Measurements from ENCODE around the gene LAMA5.

Gene LAMA5

GRCh38 chr20:62281161-62281933, 85.8 kb downstream of the LAMA5 start:
- DNase-seq = no peak

GRCh38 chr20:62280303-62280702, 86.8 kb downstream of the LAMA5 start:
- DNase-seq = no peak

GRCh38 chr20:62277253-62277652, 89.9 kb downstream of the LAMA5 start:
- no peak for DNase-seq

- DNase-seq = no peak
Measured at GRCh38 chr20:62276439-62276838, 90.7 kb downstream of the LAMA5 start.

GRCh38 chr20:62275219-62275618, 91.9 kb downstream of the LAMA5 start:
- DNase-seq = no peak

- DNase-seq = no peak
Measured at GRCh38 chr20:62274332-62274950, 92.7 kb downstream of the LAMA5 start.

- DNase-seq = no peak
Measured at GRCh38 chr20:62273416-62273815, 93.7 kb downstream of the LAMA5 start.

GRCh38 chr20:62272200-62272599, 94.9 kb downstream of the LAMA5 start:
- DNase-seq = no peak

GRCh38 chr20:62269871-62270270, 97.2 kb downstream of the LAMA5 start:
- DNase-seq = no peak

- no peak for DNase-seq
Measured at GRCh38 chr20:62269378-62269777, 97.7 kb downstream of the LAMA5 start.

- DNase-seq = no peak
Measured at GRCh38 chr20:62268228-62268900, 98.7 kb downstream of the LAMA5 start.

- DNase-seq = no peak
Measured at GRCh38 chr20:62267543-62267942, 99.6 kb downstream of the LAMA5 start.

- no peak for DNase-seq
Measured at GRCh38 chr20:62266851-62267250, 100.3 kb downstream of the LAMA5 start.

GRCh38 chr20:62266340-62266739, 100.8 kb downstream of the LAMA5 start:
- DNase-seq = no peak

GRCh38 chr20:62265365-62265764, 101.7 kb downstream of the LAMA5 start:
- DNase-seq = no peak

GRCh38 chr20:62263396-62263795, 103.7 kb downstream of the LAMA5 start:
- DNase-seq = no peak

- DNase-seq = no peak
Measured at GRCh38 chr20:62262064-62262463, 105.0 kb downstream of the LAMA5 start.

GRCh38 chr20:62259294-62259565, 107.9 kb downstream of the LAMA5 start:
- no peak for DNase-seq

All from CD4-positive, alpha-beta T cell treated with Interferon gamma for 1 hour (primary cell).